ENCODE data around the gene RASSF9.

DNA sequence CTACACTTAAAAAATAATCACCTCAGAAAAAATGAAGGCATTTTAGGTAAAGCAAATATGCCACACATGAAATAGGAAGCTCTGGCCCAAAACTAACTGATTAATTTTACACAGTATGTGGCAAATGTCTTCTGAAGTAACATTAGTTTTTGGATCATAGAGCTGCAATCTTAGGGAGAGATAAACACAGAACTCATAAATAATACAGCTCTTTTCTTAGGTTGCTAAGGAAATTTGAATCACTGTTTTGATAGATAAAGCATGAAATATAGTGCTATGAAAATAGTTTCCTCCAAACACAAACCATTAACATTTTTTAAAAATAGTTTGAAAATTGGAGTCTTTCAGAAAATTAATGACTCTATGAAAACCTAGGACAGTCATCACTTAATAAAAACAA is 15.0 kb downstream of the RASSF9 start:
- TF ChIP-seq POLR2AphosphoS5 (IDR thresholded peaks at IDR 0.05; ENCODE audit: low read depth) (no peak), ZNF114 (CRISPR knock-in tag; IDR thresholded peaks at IDR 0.05) (no peak), EZH2phosphoT487 (IDR thresholded peaks at IDR 0.05; ENCODE audit: unreplicated experiment) (no peak), EZH2 (IDR thresholded peaks at IDR 0.05; ENCODE audit: low read depth, unreplicated experiment) (no peak), NANOG (IDR thresholded peaks at IDR 0.05; ENCODE audit: borderline replicate concordance) (no peak), CREB1 (CRISPR knock-in tag; IDR thresholded peaks at IDR 0.05; ENCODE audit: low read depth) (no peak), JUNB (IDR thresholded peaks at IDR 0.05; ENCODE audit: unreplicated experiment) (no peak), STAT1 (IDR thresholded peaks at IDR 0.05; ENCODE audit: unreplicated experiment) (no peak), ZNF331 (CRISPR knock-in tag; IDR thresholded peaks at IDR 0.05; ENCODE audit: low read depth) (no peak)
- TF ChIP-seq, protein P1, sequence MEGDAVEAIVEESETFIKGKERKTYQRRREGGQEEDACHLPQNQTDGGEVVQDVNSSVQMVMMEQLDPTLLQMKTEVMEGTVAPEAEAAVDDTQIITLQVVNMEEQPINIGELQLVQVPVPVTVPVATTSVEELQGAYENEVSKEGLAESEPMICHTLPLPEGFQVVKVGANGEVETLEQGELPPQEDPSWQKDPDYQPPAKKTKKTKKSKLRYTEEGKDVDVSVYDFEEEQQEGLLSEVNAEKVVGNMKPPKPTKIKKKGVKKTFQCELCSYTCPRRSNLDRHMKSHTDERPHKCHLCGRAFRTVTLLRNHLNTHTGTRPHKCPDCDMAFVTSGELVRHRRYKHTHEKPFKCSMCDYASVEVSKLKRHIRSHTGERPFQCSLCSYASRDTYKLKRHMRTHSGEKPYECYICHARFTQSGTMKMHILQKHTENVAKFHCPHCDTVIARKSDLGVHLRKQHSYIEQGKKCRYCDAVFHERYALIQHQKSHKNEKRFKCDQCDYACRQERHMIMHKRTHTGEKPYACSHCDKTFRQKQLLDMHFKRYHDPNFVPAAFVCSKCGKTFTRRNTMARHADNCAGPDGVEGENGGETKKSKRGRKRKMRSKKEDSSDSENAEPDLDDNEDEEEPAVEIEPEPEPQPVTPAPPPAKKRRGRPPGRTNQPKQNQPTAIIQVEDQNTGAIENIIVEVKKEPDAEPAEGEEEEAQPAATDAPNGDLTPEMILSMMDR (conservative IDR thresholded peaks at IDR 0.05; ENCODE audit: low read depth in 2 of 2): no peak
- TF ChIP-seq, protein P2, sequence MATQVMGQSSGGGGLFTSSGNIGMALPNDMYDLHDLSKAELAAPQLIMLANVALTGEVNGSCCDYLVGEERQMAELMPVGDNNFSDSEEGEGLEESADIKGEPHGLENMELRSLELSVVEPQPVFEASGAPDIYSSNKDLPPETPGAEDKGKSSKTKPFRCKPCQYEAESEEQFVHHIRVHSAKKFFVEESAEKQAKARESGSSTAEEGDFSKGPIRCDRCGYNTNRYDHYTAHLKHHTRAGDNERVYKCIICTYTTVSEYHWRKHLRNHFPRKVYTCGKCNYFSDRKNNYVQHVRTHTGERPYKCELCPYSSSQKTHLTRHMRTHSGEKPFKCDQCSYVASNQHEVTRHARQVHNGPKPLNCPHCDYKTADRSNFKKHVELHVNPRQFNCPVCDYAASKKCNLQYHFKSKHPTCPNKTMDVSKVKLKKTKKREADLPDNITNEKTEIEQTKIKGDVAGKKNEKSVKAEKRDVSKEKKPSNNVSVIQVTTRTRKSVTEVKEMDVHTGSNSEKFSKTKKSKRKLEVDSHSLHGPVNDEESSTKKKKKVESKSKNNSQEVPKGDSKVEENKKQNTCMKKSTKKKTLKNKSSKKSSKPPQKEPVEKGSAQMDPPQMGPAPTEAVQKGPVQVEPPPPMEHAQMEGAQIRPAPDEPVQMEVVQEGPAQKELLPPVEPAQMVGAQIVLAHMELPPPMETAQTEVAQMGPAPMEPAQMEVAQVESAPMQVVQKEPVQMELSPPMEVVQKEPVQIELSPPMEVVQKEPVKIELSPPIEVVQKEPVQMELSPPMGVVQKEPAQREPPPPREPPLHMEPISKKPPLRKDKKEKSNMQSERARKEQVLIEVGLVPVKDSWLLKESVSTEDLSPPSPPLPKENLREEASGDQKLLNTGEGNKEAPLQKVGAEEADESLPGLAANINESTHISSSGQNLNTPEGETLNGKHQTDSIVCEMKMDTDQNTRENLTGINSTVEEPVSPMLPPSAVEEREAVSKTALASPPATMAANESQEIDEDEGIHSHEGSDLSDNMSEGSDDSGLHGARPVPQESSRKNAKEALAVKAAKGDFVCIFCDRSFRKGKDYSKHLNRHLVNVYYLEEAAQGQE (IDR thresholded peaks at IDR 0.05; ENCODE audit: unreplicated experiment): no peak

Measured in GM23338 (cell line).